SIG-M5 treated with dmso at 0.1 percent for 504 hours (cell line): ENCODE results near the gene CD74.
A peak's percentile ranks its signal among the peaks of the same experiment; 100 is the strongest.
"Not testable (repeated sequence)": the region's sequence is repeated elsewhere in the genome, so short reads cannot be mapped to it uniquely, and the experiment has no call there.

Experiments used
- DNase-seq: peaks from one replicate; lab custom pipeline; 2025; ENCODE audit not compliant: unreplicated experiment; lab: John Stamatoyannopoulos, UW

Gene CD74

GRCh38 chr5:150441813-150442698 is 29.3 kb upstream of the CD74 start:
- no peak for DNase-seq

GRCh38 chr5:150440948-150441812 is 28.5 kb upstream of the CD74 start:
- no peak for DNase-seq

GRCh38 chr5:150438873-150439546 is 26.3 kb upstream of the CD74 start:
- no peak for DNase-seq

GRCh38 chr5:150436141-150436680 is 23.5 kb upstream of the CD74 start:
- DNase-seq: peak; percentile 92

GRCh38 chr5:150434464-150434863 is 21.8 kb upstream of the CD74 start:
- no peak for DNase-seq

- no peak for DNase-seq
Measured at GRCh38 chr5:150431574-150431973, 18.9 kb upstream of the CD74 start.

GRCh38 chr5:150431048-150431447 is 18.3 kb upstream of the CD74 start:
- no peak for DNase-seq

- peak; percentile 50 for DNase-seq
Measured at GRCh38 chr5:150429410-150429873, 16.7 kb upstream of the CD74 start.

- DNase-seq: no peak
Measured at GRCh38 chr5:150428978-150429377, 16.3 kb upstream of the CD74 start.

- no peak for DNase-seq
Measured at GRCh38 chr5:150428106-150428876, 15.6 kb upstream of the CD74 start.

- not testable (repeated sequence) for DNase-seq
Measured at GRCh38 chr5:150426165-150426564, 13.5 kb upstream of the CD74 start.

- no peak for DNase-seq
Measured at GRCh38 chr5:150422758-150423157, 10.0 kb upstream of the CD74 start.

GRCh38 chr5:150422075-150422474 is 9.4 kb upstream of the CD74 start:
- no peak for DNase-seq

- DNase-seq: no peak
Measured at GRCh38 chr5:150419630-150420270, 7.0 kb upstream of the CD74 start.

GRCh38 chr5:150413902-150414790 is 1.4 kb upstream of the CD74 start:
- DNase-seq: not testable (repeated sequence)

GRCh38 chr5:150413176-150413901 is 629 bp upstream of the CD74 start:
- no peak for DNase-seq

- peak; percentile 19 for DNase-seq
Measured at GRCh38 chr5:150411245-150411979, 1.3 kb downstream of the CD74 start.
